ENCODE measurements around the gene COX7B2.

COX7B2 gene

DNA sequence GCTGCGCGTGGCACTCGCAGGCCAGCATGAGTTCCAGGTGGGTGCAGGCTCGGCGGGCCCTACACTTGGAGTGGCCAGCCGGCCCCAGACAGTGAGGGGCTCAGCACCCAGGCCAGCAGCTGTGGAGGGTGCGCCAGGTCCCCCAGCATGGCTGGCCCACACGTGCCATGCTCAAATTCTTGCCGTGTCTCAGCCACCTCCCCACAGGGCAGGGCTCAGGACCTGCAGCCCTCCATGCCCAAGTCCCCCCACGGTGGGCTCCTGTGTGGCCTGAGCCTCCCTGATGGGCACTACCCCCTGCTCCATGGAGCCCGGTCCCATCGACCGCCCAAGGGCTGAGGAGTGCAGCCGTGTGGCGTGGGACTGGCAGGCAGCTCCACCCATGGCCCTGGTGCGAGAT lies 210.2 kb downstream of the COX7B2 start:
- DNase-seq = no peak

Measured in NCI-H226 (cell line).